ENCODE data around the gene PFN4. TPM values are rescaled to one million over a fixed set of nuclear protein-coding genes. Genes with fewer than 3 reads are reported as not detected.

The PFN4 gene
- total and polyA plus RNA-seq, 10 donors, result 0.35 to 1.3 (median 0.75) TPM; not detected in 4

GRCh38 chr2:24084386-24085199 lies 38.5 kb downstream of the PFN4 start, which contains the start of gene TP53I3:
TSS of gene TP53I3 (minus strand) at chr2:24084834. CDS start at chr2:24084326, 508 bp downstream.
- peak within 1 kb of the TSS; percentile 69 to 92 (median 88) for H3K27ac ChIP-seq
- TF ChIP-seq POLR2AphosphoS5 (IDR thresholded peaks at IDR 0.05), result peak; percentile 71 to 88 (median 86)
- peak; percentile 92 to 99 (median 97) for TF ChIP-seq CTCF (IDR thresholded peaks at IDR 0.05 in 8 of 11, conservative IDR thresholded peaks at IDR 0.05 in 3 of 11)
- no peak for TF ChIP-seq POLR2A (IDR thresholded peaks at IDR 0.05)
- H3K27me3 ChIP-seq (replicated peaks in 1 of 7), result no peaks in the 10 kb centered on the region
- intact Hi-C loops (cut with DNase I; ENCODE audit: low total_unique reads), result loop anchor here (5.0 kb wide), 2 partner anchors 157 to 257 kb away; partner anchors contain the start of gene ATAD2B
- peaks cover 6 to 51% (median 24%) of the 10 kb centered on the region in 6 donors for H3K4me1 ChIP-seq
- no peaks in the 10 kb centered on the region for H3K9me3 ChIP-seq
- peaks cover 0 to 55% (median 10%) of the 10 kb centered on the region in 6 donors for H3K36me3 ChIP-seq
- DNase-seq, result peak; percentile 98
- H3K4me3 ChIP-seq, result peak within 1 kb of the TSS; percentile 41 to 76 (median 54)
- 1 to 2% (median 1%) methylated on average over 27 to 44 of the region's 44 CpGs for WGBS, 5 donors

- H3K4me1 ChIP-seq, result peaks cover 6 to 51% (median 24%) of the 10 kb centered on the region in 6 donors
- WGBS, 5 donors, result 10 to 28% (median 11%) methylated on average over 11 to 30 of the region's 30 CpGs
- TF ChIP-seq CTCF (IDR thresholded peaks at IDR 0.05 in 8 of 11, conservative IDR thresholded peaks at IDR 0.05 in 3 of 11), result no peak
- peak in 2 of 3 donors; percentile 40 to 41 for TF ChIP-seq POLR2AphosphoS5 (IDR thresholded peaks at IDR 0.05)
- peak overlapping the region; percentile 36 to 76 (median 54) for H3K4me3 ChIP-seq
- H3K27me3 ChIP-seq (replicated peaks in 1 of 7), result no peaks in the 10 kb centered on the region
- H3K36me3 ChIP-seq, result peaks cover 0 to 63% (median 10%) of the 10 kb centered on the region in 6 donors
- intact Hi-C loops (cut with DNase I; ENCODE audit: low total_unique reads), result loop anchor here (5.0 kb wide), 2 partner anchors 156 to 256 kb away; partner anchors contain the start of gene ATAD2B
- no peak for DNase-seq
- peak overlapping the region; percentile 69 to 92 (median 88) for H3K27ac ChIP-seq
- no peaks in the 10 kb centered on the region for H3K9me3 ChIP-seq
Observed at GRCh38 chr2:24083567-24084385, 39.4 kb downstream of the PFN4 start.

GRCh38 chr2:24082787-24083566 lies 40.2 kb downstream of the PFN4 start:
- peak; percentile 77 for DNase-seq
- peaks cover 0 to 56% (median 8%) of the 10 kb centered on the region in 6 donors for H3K36me3 ChIP-seq
- H3K4me3 ChIP-seq, result peak overlapping the region in 4 of 8 donors; percentile 48 to 76 (median 56)
- H3K27ac ChIP-seq, result peak overlapping the region in 7 of 8 donors; percentile 82 to 92 (median 88)
- TF ChIP-seq CTCF (IDR thresholded peaks at IDR 0.05 in 8 of 11, conservative IDR thresholded peaks at IDR 0.05 in 3 of 11) (no peak), POLR2AphosphoS5 (IDR thresholded peaks at IDR 0.05) (no peak)
- no peaks in the 10 kb centered on the region for H3K27me3 ChIP-seq (replicated peaks in 1 of 7)
- intact Hi-C loops (cut with DNase I; ENCODE audit: low total_unique reads), result loop anchor here (5.0 kb wide), 2 partner anchors 156 to 256 kb away; partner anchors contain the start of gene ATAD2B
- peaks cover 6 to 57% (median 26%) of the 10 kb centered on the region in 6 donors for H3K4me1 ChIP-seq
- WGBS, 5 donors, result 78 to 94% (median 93%) methylated on average over 5 to 8 of the region's 8 CpGs
- no peaks in the 10 kb centered on the region for H3K9me3 ChIP-seq

Measured in spleen (tissue), 11 donors.